ENCODE measurements around the gene PPA2.
A peak's percentile ranks its signal among the peaks of the same experiment; 100 is the strongest.
"Not testable (repeated sequence)": the region's sequence is repeated elsewhere in the genome, so short reads cannot be mapped to it uniquely, and the experiment has no call there.

Gene PPA2

GRCh38 chr4:105471566-105472176, 2.2 kb downstream of the PPA2 start:
- DNase-seq (ENCODE audit: low read depth): peak; percentile 78
- TF ChIP-seq CTCF (IDR thresholded peaks at IDR 0.05; ENCODE audit: insufficient read depth, low read depth, low read length, missing control alignments): peak; percentile 80
- peak overlapping the region; percentile 82 for H3K4me3 ChIP-seq (ENCODE audit: low read length)

- TF ChIP-seq CTCF (IDR thresholded peaks at IDR 0.05; ENCODE audit: insufficient read depth, low read depth, low read length, missing control alignments): no peak
- no peak for DNase-seq (ENCODE audit: low read depth)
- H3K4me3 ChIP-seq (ENCODE audit: low read length): no peak overlapping the region
Measured at GRCh38 chr4:105470766-105471165, 3.1 kb downstream of the PPA2 start.

- TF ChIP-seq CTCF (IDR thresholded peaks at IDR 0.05; ENCODE audit: insufficient read depth, low read depth, low read length, missing control alignments): no peak
- no peak overlapping the region for H3K4me3 ChIP-seq (ENCODE audit: low read length)
- DNase-seq (ENCODE audit: low read depth): no peak
Measured at GRCh38 chr4:105469736-105470135, 4.1 kb downstream of the PPA2 start.

DNA sequence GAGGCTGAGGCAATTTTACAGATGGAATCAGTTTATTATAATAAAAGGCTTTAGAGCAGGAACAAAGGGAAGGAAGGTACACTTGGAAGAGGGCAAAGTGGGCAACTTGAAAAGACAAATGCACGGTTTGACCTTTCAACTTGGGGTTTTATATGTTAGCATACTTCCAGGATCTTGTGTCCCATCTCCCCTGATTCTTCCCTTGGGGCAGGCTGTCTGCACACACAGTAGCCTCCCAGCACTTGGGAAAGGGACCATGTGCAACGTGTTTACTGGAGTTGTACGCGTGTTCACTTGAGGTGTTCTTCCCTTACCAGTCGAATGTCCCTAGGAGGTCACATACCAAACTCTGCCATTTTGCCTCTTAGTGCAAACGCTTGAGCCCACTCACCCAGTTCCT, 7.3 kb downstream of the PPA2 start:
- no peak overlapping the region for H3K4me3 ChIP-seq (ENCODE audit: low read length)
- DNase-seq (ENCODE audit: low read depth): no peak
- TF ChIP-seq CTCF (IDR thresholded peaks at IDR 0.05; ENCODE audit: insufficient read depth, low read depth, low read length, missing control alignments): no peak

DNA sequence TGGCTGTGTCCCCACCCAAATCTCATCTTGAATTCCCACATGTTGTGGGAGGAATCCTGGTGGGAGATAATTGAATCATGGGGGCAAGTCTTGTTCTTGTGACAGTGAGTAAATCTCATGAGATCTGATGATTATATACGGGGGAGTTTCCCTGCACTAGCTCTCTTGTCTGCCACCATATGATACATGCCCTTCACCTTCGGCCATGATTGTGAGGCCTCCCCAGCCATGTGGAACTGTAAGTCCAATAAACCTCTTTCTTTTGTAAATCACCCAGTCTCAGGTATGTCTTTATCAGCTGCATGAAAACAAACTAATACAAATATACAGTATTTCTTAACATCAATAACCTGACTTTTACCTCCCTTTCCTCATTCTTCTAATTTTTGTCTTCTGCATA, 9.3 kb downstream of the PPA2 start:
- not testable (repeated sequence) for DNase-seq (ENCODE audit: low read depth); H3K4me3 ChIP-seq (ENCODE audit: low read length)

DNA sequence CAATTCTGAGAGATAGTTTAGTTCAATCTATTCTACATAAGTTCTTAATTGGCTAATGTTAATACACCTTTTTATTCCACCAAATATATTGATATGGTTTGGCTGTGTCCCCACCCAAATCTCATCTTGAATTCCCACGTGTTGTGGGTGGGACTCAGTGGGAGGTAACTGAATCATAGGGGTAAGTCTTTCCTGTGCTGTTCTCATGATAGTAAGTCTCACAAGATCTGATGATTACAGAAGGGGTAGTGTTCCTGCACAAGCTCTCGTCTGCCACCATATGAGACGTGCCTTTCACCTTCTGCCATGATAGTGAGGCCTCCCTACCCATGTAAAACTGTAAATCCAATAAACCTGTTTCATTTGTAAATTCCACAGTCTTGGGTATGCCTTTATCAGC, 11.3 kb downstream of the PPA2 start:
- no peak for DNase-seq (ENCODE audit: low read depth)
- TF ChIP-seq CTCF (IDR thresholded peaks at IDR 0.05; ENCODE audit: insufficient read depth, low read depth, low read length, missing control alignments): no peak
- no peak overlapping the region for H3K4me3 ChIP-seq (ENCODE audit: low read length)

DNA sequence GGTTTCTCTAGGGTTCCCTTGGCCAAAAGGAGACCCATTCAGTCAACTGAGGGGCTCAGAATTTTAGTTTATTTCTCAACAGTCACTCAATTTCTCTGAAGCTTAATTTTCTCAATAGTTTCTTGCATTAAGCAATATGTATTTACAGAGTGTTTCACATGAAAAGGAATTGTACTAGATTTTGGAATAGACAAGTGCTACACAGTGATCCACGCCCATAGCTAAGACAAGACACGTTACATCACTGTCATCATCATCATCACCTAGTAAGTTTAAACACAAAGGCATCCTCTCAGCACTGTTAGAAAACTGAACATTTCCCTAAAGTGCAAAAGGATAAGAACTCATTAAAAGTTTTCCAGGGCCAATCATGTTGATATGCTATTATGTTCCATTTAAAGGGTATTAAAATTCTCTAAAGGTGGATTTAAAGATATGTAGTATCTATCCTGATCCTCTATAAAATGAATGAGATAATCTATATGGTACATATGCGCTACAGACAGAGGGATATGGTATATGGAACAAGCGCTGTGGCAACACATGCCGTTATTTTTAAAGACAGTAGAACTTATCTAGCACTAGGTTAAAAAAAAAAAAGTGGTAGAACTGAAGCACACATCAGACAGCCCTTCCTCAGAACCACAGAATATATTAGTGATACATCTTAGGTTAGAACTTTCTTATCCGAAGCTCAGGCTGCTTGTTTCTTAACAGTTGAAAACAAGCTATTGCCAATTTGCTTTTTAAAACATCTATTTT, 12.1 kb downstream of the PPA2 start:
- DNase-seq (ENCODE audit: low read depth): no peak
- no peak overlapping the region for H3K4me3 ChIP-seq (ENCODE audit: low read length)
- no peak for TF ChIP-seq CTCF (IDR thresholded peaks at IDR 0.05; ENCODE audit: insufficient read depth, low read depth, low read length, missing control alignments)
